Measurements from ENCODE around the gene HSF2BP.

- no peak for TF ChIP-seq CTCF (IDR thresholded peaks at IDR 0.05)
- no peak for TF ChIP-seq POLR2A (IDR thresholded peaks at IDR 0.05)
These were observed 44.4 kb downstream of the HSF2BP start for GRCh38 chr21:43614839-43615238.

Data from gastroesophageal sphincter (tissue), 3 donors.